Testis (tissue), 3 donors: ENCODE results near the gene PDE10A. TPM values are rescaled to one million over a fixed set of nuclear protein-coding genes. Genes with fewer than 3 reads are reported as not detected.

Experiments used
- DNase-seq: peaks from one replicate; pipeline ENCODE4 v3.0.0-alpha.2; 2019
- H3K27ac ChIP-seq, 2 donors: fragments of 200-600 bp; sonication (generic); one replicate each; pipeline ENCODE4 v1.5.1; 2019
- H3K27me3 ChIP-seq: fragments of 200-600 bp; sonication (generic); one replicate; pipeline ENCODE4 v1.5.1; 2019
- H3K36me3 ChIP-seq: fragments of 200-600 bp; sonication (generic); one replicate; pipeline ENCODE4 v1.5.1; 2017; ENCODE audit warnings: low read depth; ENCODE audit errors: missing control alignments
- H3K4me1 ChIP-seq: fragments of 200-600 bp; sonication (generic); one replicate; pipeline ENCODE4 v1.5.1; 2019
- H3K4me3 ChIP-seq, 2 donors: fragments of 200-600 bp; sonication (generic); one replicate each; pipeline ENCODE4 v1.5.1; 2017 to 2019
- H3K9me3 ChIP-seq: fragments of 200-600 bp; sonication (generic); one replicate; pipeline ENCODE4 v1.5.1; 2017
- CTCF ChIP-seq, 3 experiments: fragments of 450-650 bp in 2 of 3; fragments of 200-600 bp in 1 of 3; sonication (generic) in 1 of 3; IDR thresholded peaks; one replicate each; pipeline ENCODE4 v1.5.1; 2016 to 2019; ENCODE audit warnings: antibody characterized with exemption in 3 of 3, mild to moderate bottlenecking in 2 of 3, moderate library complexity in 1 of 3
- POLR2A ChIP-seq: fragments of 450-650 bp; IDR thresholded peaks from one replicate; pipeline ENCODE4 v1.6.1; 2017; ENCODE audit warnings: antibody characterized with exemption, mild to moderate bottlenecking, moderate library complexity
- WGBS, 2 donors: methylation state at CpG; one replicate each; pipeline ENCODE4 v1.1.5; 2018; 5-methylcytosine and 5-hydroxymethylcytosine counted together
- intact Hi-C: fragments of 100-400 bp; cut with DNase I; formaldehyde crosslinking; loops from one replicate; pipeline ENCODE4 v1.15.1; 2023; ENCODE audit warnings: low total_unique reads
- polyA plus RNA-seq: library from polyadenylated mRNA; stranded (reverse); fragments of 350-450 nt; fragmentation: Illumina TruSeq; extraction: RNeasy Lipid Tissue Mini Kit (QIAGEN cat#74804); gene quantifications from one replicate; pipeline ENCODE4 v1.2.3, GENCODE V29; 2014; ENCODE audit warnings: low read depth, low replicate concordance; ENCODE audit not compliant: insufficient read depth
- total RNA-seq, 2 donors: library from RNA; depleted of rRNA; stranded (reverse); fragments of >200 nt; gene quantifications; one replicate each; pipeline ENCODE4 v1.2.3, GENCODE V29; 2016

PDE10A gene
- total and polyA plus RNA-seq, 3 donors from 2014 or later = 15.5 to 22.0 (median 18.0) TPM

- no peaks in the 10 kb centered on the region for H3K36me3 ChIP-seq
- 47 to 56% methylated on average over 7 of the region's 7 CpGs for WGBS, 2 donors
- H3K4me1 ChIP-seq = no peaks in the 10 kb centered on the region
- H3K27ac ChIP-seq = no peak overlapping the region
- no peaks in the 10 kb centered on the region for H3K9me3 ChIP-seq
- intact Hi-C loops = no loop called here
- no peak for DNase-seq
- no peak overlapping the region for H3K4me3 ChIP-seq
- H3K27me3 ChIP-seq = no peaks in the 10 kb centered on the region
- TF ChIP-seq CTCF (IDR thresholded peaks at IDR 0.05) (no peak), POLR2A (no peak)
Measured at GRCh38 chr6:165325609-165326008, 337.4 kb downstream of the PDE10A start.

- H3K9me3 ChIP-seq = no peaks in the 10 kb centered on the region
- 78 to 86% methylated on average over 1 of the region's 1 CpG for WGBS, 2 donors
- no peak for TF ChIP-seq CTCF (IDR thresholded peaks at IDR 0.05)
- no peak for TF ChIP-seq POLR2A
- H3K36me3 ChIP-seq = no peaks in the 10 kb centered on the region
- H3K27ac ChIP-seq = no peak overlapping the region
- H3K27me3 ChIP-seq = no peaks in the 10 kb centered on the region
- DNase-seq = no peak
- no peaks in the 10 kb centered on the region for H3K4me1 ChIP-seq
- H3K4me3 ChIP-seq = no peak overlapping the region
- intact Hi-C loops = no loop called here
Measured at GRCh38 chr6:165321555-165322145, 341.4 kb downstream of the PDE10A start.

DNA sequence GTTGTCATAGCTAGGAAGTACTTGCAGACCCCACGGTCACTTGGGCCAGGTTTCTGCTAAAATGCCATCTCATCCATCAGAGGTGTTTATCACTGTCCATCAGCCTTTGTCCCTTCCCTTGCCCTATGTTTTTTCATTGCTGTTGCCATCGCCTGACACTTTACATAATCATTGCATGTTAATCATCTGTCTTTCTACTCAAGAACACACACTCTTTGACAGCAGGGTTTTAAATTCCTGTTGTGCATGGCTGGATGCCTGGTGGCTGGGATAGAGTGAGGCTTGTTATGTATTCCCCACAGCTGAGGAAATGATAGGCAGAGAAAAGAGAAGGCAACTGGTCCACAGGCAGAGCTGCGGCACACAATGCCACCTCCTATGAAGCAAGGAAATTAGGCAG, 341.9 kb downstream of the PDE10A start:
- no peak for TF ChIP-seq POLR2A
- TF ChIP-seq CTCF (IDR thresholded peaks at IDR 0.05) = no peak
- intact Hi-C loops = no loop called here
- no peaks in the 10 kb centered on the region for H3K9me3 ChIP-seq

DNA sequence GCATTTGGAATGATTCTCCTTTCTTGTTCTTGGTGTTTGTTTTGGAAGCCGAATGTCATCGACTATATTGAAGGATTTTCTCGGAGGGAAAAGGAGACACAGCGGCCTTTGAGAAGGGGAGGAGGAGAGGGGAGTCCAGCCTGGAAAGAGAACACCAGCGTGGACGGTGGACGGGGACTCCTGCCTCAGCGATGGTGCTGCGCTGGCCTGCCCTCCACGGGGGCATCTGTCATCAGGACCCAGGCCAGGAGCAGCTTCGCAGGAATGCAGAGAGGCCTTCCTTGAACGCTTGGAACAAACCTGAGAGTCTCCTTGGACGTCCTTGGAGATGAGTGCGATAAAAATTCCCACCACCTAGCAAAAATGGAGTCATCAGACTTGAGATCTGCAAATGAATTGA, 345.3 kb downstream of the PDE10A start:
- WGBS, 2 donors = 59 to 80% methylated on average over 14 of the region's 14 CpGs
- Histone ChIP-seq H3K9me3 (no peaks in the 10 kb centered on the region), H3K27me3 (no peaks in the 10 kb centered on the region), H3K27ac (no peak overlapping the region), H3K4me3 (no peak overlapping the region), H3K36me3 (no peaks in the 10 kb centered on the region), H3K4me1 (no peaks in the 10 kb centered on the region)
- intact Hi-C loops = no loop called here
- TF ChIP-seq POLR2A = no peak
- TF ChIP-seq CTCF (IDR thresholded peaks at IDR 0.05) = no peak
- DNase-seq = no peak

More for the DNA sequence above, 341.9 kb downstream of the PDE10A start:
- H3K27ac ChIP-seq = no peak overlapping the region
- H3K27me3 ChIP-seq = no peaks in the 10 kb centered on the region
- no peak for DNase-seq
- 87% methylated on average over 3 of the region's 3 CpGs for WGBS, 2 donors
- H3K4me3 ChIP-seq = no peak overlapping the region
- no peaks in the 10 kb centered on the region for H3K4me1 ChIP-seq
- no peaks in the 10 kb centered on the region for H3K36me3 ChIP-seq
